GM19023 (cell line): ENCODE results near the gene ARHGAP30.
"Not testable (repeated sequence)": the region's sequence is repeated elsewhere in the genome, so short reads cannot be mapped to it uniquely, and the experiment has no call there.

Source experiments
- ATAC-seq: cut with Tn5 transposase; IDR thresholded peaks from one replicate; pipeline ENCODE4 v1.9.1; 2021; ENCODE audit warnings: mild to moderate bottlenecking, moderate library complexity; ENCODE audit not compliant: unreplicated experiment

The ARHGAP30 gene, protein sequence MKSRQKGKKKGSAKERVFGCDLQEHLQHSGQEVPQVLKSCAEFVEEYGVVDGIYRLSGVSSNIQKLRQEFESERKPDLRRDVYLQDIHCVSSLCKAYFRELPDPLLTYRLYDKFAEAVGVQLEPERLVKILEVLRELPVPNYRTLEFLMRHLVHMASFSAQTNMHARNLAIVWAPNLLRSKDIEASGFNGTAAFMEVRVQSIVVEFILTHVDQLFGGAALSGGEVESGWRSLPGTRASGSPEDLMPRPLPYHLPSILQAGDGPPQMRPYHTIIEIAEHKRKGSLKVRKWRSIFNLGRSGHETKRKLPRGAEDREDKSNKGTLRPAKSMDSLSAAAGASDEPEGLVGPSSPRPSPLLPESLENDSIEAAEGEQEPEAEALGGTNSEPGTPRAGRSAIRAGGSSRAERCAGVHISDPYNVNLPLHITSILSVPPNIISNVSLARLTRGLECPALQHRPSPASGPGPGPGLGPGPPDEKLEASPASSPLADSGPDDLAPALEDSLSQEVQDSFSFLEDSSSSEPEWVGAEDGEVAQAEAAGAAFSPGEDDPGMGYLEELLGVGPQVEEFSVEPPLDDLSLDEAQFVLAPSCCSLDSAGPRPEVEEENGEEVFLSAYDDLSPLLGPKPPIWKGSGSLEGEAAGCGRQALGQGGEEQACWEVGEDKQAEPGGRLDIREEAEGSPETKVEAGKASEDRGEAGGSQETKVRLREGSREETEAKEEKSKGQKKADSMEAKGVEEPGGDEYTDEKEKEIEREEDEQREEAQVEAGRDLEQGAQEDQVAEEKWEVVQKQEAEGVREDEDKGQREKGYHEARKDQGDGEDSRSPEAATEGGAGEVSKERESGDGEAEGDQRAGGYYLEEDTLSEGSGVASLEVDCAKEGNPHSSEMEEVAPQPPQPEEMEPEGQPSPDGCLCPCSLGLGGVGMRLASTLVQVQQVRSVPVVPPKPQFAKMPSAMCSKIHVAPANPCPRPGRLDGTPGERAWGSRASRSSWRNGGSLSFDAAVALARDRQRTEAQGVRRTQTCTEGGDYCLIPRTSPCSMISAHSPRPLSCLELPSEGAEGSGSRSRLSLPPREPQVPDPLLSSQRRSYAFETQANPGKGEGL

DNA sequence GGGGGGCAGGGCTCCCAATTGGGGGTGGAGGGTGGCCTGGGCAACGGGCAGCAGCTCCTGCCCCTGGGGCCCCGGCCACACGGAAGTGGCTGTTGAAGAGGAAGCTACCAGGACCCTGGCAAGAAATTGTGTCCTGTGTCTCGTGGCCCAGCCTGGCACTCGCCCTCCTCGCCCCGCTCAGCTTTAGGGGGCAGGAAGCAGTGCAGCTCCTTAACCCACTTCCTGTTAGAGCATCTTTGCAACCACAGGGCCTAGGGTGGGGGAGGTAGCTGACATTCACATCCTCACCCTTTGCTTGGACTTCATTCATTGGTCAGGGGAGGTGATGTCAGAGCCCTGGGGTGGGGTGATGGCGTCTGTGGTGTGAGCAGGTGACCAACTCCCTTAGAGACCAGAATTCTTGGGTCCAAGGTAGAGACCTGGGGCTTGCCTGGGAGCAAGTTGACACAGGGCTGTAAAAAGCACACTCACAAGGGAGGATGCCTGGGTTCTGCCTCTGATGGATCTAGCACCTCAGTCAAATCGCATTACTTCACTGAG lies at the start of gene ARHGAP30:
TSS of gene ARHGAP30 (minus strand) at position 161 of the 540 bp plus-strand sequence. CDS start 267 bp downstream, outside the sequence.
- ATAC-seq = peak; percentile 85

DNA sequence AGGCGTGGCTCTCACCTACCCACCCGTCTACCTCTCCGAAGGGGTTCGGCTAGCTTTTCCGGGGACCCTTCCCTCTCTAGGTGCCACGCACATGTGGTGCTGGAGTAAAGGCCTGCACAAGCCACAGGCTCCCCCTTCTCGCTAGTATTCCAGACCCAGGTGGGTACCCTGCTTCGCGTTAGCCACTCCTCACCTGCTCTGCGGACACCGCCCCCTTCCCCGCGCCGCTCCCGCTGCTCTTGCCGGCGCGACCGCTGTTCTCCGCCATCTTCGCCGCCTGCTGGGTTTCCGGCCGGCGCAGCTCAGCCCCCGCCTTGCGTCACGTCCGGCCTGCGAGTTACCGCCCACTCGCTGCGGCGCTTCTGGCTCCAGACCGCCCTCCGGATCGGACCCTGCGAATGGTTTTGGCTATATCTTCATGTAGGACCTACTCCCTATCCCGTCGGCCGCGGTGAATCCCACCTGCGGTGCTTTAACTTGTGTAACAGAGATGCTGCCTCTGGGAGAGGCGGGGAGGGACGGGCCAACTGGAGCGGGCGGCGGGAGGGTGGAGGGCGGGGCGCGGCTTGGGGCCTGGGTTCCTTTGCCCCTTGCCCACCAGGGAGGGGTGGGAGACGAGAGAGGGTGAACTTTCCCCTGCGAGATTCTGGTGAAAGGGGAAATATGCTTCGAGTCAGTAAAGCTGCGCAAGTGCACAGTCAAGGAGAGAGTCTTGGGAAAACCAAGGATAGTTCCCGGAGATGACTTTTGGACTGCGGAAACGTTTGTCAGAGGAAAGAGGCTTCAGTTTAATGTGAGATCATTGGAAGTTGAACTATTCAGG lies 48.3 kb upstream of the ARHGAP30 start, which contains the start of the genes NIT1 and PFDN2:
TSS of gene NIT1 (plus strand) at position 347 of the 823 bp plus-strand sequence. CDS start at position 419, 72 bp downstream.
TSS of gene PFDN2 (minus strand) at position 279 of the 823 bp plus-strand sequence. CDS start at position 268, 11 bp downstream.
- ATAC-seq = peak; percentile 83

DNA sequence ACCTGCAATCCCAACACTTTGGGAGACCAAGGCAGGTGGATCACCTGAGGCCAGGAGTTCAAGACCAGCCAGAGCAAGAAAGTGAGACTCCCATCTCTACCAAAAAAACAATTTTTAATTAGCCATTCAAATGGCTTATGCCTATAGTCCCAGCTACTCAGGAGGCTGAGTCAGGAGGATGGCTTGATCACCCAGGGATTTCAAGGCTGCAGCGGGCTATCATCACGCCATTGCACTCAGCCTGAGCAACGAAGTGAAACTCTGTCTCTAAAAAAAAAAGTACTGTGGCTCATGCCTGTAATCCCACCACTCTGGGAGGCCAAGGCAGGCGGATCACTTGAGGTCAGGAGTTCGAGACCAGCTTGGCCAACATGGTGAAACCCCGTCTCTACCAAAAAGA lies 46.3 kb upstream of the ARHGAP30 start:
- not testable (repeated sequence) for ATAC-seq

DNA sequence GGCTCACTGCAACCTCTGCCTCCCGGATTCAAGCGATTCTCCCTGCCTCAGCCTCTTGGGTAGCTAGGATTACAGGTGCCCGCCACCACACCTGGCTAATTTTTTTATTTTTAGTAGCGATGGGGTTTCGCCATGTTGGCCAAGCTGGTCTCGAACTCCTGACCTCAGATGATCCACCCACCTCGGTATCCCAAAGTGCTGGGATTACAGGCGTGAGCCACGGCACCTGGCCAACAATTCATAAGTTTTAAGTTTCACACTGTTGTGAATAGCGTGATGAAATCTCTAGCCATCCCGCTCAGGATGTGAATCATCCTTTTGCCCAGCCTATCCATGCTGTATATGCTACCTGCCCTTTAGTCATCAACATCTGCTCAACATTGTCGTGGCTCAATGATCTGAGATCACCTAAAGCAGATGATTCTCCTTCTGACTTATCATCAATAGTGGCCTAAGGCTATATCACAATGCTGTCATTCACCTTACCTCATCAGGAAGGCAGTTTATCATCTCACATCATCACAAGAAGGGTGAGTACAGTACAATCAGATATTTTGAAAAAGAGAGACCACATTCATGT lies 45.5 kb upstream of the ARHGAP30 start:
- no peak for ATAC-seq

DNA sequence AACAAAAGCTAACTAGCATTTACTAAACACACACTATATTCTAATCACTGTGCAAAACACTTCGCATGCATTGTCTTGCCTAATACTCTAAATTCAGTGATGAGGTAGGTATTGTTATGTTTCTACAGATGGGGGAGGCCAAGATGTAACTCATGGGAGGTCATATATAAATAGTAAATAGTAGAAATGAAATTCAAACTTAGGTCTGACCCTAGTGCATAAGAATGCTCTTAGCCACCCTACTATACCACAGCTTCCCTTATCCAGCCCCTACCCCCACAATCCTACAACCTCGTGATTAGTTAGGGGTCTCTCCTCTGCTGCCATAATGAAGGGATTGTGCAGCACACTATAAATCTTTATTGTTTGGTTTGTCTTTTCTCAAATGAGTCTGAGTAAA lies 44.9 kb upstream of the ARHGAP30 start:
- no peak for ATAC-seq

DNA sequence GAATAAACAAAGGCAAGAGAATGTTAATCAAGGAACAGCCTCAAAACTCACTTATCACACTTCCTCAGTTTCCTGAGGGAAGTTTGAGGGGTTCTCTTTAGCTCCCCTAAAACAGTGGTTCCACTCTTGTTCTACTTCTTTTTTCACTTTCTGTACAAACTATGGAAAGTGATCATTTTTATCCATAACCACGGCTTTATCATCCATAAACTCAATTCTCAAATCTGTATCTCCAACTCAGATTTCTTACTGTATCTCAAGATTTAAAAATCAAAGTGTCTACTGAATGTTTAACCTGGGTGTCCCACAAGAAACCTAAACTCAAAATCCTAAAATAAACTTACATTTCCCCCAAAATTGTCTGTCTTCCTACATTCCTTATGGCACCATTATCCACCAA lies 44.2 kb upstream of the ARHGAP30 start:
- ATAC-seq = no peak

DNA sequence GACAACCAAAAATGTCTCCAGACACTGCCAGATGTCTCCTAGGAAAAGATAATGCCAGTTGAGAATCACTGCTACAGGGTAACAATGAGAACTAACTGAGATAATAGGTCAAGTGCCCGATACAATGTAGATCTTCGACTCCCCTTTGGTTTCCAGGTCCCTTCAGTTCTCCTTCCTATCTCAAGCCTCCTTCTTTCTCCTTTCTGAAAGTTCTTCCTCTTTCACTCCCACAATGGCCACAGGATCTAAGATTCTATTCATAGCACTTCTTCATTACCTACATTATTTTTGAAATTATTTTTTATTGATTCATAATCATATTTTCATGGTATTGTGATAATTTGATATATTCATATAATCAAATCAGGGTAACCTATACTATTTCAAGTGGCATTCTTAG lies 41.8 kb upstream of the ARHGAP30 start:
- no peak for ATAC-seq

DNA sequence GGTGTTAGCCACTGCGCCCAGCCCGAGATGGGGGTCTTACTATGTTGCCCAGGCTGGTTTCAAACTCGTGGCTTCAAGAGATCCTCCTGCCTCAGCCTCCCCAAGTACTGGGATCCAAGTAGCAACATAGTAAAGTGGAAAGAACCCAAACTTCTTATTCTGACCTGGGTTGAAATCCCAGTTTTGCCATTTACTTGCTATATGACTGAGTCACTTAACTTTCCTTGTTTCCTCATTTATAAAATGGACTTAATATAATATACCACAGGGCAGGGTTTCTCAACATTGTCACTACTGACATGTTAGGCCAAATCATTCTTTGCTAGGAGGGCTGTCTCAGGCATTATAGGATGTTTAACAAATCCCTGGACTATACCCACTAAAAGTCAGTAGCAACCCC lies 41.4 kb upstream of the ARHGAP30 start:
- ATAC-seq = no peak

DNA sequence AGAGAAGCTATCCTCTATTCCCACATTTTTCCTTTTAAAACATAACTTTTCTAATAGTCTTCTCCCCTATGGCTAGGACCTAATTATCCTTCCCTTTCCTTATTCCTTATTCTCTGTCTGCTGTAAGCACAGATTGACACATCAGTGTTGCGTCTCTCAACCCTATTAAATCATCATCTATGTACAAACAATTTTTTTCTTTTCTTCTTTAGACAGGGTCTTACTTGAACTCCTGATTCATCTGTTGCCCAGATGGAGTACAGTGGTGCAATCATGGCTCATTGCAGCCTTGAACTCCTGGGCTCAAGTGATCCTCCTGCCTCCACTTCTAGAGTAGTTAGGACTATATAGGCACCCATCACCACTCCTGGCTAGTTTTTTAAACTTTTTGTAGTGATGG lies 36.7 kb upstream of the ARHGAP30 start:
- no peak for ATAC-seq

DNA sequence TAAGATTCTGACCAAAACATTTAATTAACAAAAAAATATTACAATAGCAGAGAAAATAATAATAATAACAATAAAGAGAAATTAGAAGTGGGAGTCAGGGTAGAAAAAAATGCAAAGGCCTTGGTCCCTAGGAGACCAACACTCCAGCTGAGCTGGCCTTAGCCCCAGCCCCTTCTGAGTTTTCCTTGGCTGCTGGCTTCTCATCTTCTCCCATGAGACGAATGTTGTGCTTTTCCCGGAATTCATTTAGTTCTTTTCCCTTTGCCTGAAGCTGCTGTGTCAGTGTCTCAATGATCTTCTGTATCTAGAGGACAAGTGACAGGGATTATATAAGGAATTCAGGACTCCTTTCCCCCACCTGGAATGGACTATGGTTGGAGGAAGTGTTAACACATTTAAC lies 30.9 kb upstream of the ARHGAP30 start:
- no peak for ATAC-seq

DNA sequence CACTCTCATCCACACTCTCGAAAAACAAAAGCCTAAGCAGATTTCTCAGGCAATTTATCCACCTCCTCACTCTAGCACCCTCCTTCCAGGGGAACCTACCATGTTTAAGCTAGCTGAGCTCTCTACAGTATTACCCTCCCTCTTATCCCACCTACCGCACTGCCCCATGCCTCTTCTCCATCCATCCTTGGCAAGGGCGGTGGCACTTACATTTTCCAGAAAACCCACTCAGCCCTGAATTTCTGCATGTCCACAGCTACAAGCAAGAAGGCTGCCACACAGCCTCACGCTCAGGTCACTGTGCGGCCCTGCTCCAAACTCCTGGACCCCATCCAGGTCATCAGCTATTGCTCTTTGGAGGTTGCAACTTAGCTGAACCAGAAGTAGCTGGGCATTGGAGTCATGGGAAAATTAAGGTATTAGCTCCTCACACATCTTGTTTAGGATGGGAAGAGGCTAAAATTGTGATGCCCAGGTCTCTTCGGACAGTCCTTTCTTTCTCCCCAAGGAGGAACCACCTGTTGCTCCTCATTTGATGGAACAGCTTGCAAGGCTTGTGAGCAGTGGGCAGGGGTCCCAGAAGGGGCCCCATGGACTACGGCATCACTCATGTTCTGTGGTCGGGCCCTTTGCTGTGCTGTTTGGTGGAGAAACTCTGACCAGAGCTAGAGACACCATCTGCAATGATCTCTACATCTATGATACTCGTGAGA lies 29.6 kb upstream of the ARHGAP30 start:
- ATAC-seq = no peak

DNA sequence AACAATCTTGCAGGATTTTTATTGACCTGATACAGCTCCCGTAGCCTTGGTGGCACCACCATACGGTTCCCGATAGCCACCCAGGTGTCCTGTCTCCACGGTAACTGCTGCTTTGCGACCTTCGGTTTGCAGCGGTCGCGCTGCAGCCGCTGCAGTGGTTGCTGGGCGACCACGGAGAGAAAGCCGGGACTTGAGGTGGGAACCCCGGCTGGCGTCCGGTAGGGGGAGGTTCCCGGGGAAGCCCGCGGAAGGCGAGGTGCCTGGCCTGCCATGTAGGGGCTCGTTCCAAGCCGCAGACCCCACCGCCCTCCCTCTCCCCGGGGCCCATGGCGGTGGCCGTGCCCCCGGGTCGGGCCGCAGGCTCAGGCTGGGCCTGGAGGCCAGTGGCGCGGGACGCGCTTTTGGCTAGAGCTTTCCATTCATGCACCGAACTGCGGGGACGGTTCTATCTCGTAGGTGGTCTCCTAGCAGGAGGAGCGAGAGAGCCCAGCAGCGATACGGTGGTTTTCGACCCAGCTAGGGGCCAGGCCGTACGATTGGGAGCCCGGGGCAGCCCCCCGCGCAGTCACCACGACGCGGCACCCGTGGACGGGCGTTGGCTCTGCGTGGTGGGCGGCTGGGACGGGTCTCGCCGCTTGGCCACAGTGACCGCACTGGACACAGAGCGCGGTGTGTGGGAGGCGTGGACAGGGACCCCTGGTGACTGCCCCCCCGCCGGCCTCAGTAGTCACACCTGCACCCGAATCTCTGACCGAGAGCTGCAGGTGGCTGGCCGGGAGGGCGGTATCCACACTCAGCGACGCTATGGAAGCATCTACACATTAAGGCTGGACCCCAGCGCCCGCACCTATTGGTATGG lies 28.7 kb upstream of the ARHGAP30 start, which contains the start of gene KLHDC9:
TSS of gene KLHDC9 (plus strand) at position 152 of the 859 bp plus-strand sequence. CDS start at position 327, 175 bp downstream.
- peak; percentile 80 for ATAC-seq

DNA sequence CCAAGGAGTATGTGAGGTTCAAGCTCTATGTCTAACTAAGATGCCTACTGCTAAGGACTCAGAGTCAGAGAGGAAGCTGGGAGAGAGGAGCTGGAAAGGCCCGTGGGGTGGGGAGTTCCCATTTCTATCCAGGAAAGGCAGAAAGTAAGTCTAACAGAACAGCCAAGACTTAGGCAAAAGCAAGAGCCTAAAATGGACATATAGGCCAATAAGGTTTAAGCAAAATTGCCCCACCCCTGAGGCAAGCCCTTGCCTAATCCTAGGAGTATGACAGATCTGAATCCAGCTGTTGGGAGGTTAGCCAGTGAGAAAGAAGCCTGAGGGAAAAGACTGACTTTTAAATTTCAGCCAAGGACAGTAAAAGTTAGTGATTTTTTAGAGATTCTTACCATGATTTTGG lies 26.8 kb upstream of the ARHGAP30 start:
- ATAC-seq = no peak

DNA sequence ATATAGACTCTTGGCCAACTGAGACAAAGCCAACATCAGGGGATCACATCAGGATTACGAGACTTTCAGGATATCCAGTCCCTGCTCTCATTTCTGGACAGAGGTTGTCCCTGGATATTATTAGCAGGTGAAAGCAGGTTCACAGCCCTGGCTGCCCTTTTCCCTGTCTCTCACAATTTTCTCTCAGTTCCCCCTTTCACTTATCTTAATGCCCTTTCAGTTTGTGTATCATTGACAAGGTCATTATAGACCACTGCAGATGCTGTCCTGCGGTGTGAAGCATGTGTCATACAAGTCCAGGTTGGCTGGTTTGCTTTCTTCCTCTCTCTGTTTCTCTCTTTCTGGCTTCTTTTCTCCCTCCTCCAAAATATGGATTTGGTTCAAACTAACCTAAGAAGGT lies 26.3 kb upstream of the ARHGAP30 start:
- ATAC-seq = no peak

DNA sequence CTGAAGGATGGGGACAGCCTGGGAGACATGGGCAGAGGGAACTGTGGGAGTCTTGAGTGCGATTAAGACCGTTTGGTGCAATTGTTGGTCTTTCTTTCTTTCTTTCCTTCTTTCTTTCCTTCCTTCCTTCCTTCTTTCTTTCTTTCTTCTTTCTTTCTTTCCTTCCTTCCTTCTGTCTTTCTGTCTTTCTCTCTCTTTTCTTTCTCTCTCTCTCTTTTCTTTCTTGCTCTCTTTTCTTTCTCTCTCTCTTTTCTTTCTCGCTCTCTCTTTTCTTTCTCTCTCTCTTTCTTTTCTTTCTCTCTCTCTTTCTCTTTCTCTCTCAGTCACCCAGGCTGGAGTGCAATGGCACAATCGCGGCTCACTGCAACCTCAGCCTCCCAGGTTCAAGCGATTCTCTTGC lies 25.5 kb upstream of the ARHGAP30 start:
- ATAC-seq = no peak

DNA sequence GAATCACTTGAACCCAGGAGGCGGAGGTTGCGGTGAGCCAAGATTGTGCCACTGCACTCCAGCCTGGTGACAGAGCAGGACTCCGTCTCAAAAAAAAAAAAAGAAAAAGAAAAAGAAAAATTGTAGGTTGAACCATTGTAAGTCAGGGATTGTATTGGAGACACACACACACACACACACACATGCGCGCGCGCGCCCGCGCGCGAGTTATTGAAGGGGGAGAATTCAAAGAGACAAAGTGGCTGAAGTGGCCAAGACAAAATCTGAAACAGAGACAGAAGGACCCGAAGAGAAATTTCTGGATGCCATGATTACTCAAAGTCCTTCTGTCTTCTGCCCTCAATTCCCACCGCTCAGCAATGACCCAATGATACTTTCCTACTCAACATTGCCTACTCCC lies 24.8 kb upstream of the ARHGAP30 start:
- no peak for ATAC-seq

DNA sequence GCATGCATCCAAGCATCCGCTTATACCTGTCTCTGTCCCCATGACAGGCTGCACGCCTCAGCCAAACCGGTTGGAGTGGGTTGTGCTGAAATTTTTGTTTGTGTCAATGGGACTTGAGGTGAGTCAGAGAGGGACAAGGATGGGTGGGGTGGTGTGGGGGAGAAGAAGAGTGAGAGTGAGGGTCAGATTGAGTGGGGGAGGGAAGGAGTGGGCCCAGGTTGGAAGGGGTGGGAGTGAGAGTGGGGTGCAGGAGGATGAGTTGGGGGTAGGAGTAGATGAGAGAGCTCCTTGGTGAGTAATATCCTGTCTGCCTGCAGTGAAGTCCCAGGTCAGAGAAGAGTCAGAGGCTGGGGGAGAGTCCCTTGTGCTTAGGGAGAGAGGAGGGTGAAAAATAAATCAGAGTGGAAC lies 22.9 kb upstream of the ARHGAP30 start:
- no peak for ATAC-seq
